Trophoblast cell (in vitro differentiated cells and primary cell): Measurements from ENCODE around the gene CDH22.
A peak's percentile ranks its signal among the peaks of the same experiment; 100 is the strongest.

Experiments
- DNase-seq, 2 donors: peaks; one replicate each; pipeline ENCODE4 v3.0.0-alpha.2; 2016
- H2AFZ ChIP-seq: 2 replicates; pipeline ENCODE4 v1.6.1; 2013; ENCODE audit warnings: low read length, moderate library complexity, mild to moderate bottlenecking; ENCODE audit not compliant: insufficient read depth, poor library complexity
- H2AK5ac ChIP-seq: 2 replicates; pipeline ENCODE4 v1.6.1; 2013; ENCODE audit warnings: mild to moderate bottlenecking, low read length
- H2BK120ac ChIP-seq: 2 replicates; pipeline ENCODE4 v1.6.1; 2013; ENCODE audit warnings: low read length, mild to moderate bottlenecking, moderate library complexity; ENCODE audit not compliant: insufficient read depth, poor library complexity
- H2BK12ac ChIP-seq: 2 replicates; pipeline ENCODE4 v1.6.1; 2013; ENCODE audit warnings: mild to moderate bottlenecking, low read length, moderate library complexity
- H2BK5ac ChIP-seq: 2 replicates; pipeline ENCODE4 v1.6.1; 2013; ENCODE audit warnings: low read length, low read depth, moderate library complexity, mild to moderate bottlenecking; ENCODE audit not compliant: poor library complexity
- H3K14ac ChIP-seq: 2 replicates; pipeline ENCODE4 v1.6.1; 2013; ENCODE audit warnings: mild to moderate bottlenecking, low read length
- H3K18ac ChIP-seq: 2 replicates; pipeline ENCODE4 v1.6.1; 2013; ENCODE audit warnings: mild to moderate bottlenecking, low read length
- H3K23ac ChIP-seq: 2 replicates; pipeline ENCODE4 v1.6.1; 2013; ENCODE audit warnings: low read length
- H3K27ac ChIP-seq: 2 replicates; pipeline ENCODE4 v1.5.1; 2013; ENCODE audit warnings: low read depth, mild to moderate bottlenecking, inconsistent platforms, low read length, moderate library complexity
- H3K27me3 ChIP-seq: 2 replicates; pipeline ENCODE4 v1.6.1; 2013; ENCODE audit warnings: inconsistent platforms, mild to moderate bottlenecking, low read length, moderate library complexity; ENCODE audit not compliant: insufficient read depth
- H3K36me3 ChIP-seq, 2 experiments: 1 replicate in 1 of 2; 2 replicates in 1 of 2; pipeline ENCODE4 v1.6.1; 2013; ENCODE audit warnings: low read length in 2 of 2, mild to moderate bottlenecking in 2 of 2, moderate library complexity in 1 of 2; ENCODE audit not compliant: insufficient read depth in 2 of 2, control insufficient read depth in 1 of 2
- H3K4ac ChIP-seq: 2 replicates; pipeline ENCODE4 v1.6.1; 2013; ENCODE audit warnings: low read depth, mild to moderate bottlenecking, low read length, moderate library complexity
- H3K4me1 ChIP-seq, 2 experiments: 1 replicate in 1 of 2; 2 replicates in 1 of 2; pipeline ENCODE4 v1.6.1; 2013; ENCODE audit warnings: low read length in 2 of 2, mild to moderate bottlenecking in 2 of 2, moderate library complexity in 1 of 2; ENCODE audit not compliant: insufficient read depth in 2 of 2, control insufficient read depth in 1 of 2
- H3K4me2 ChIP-seq: 2 replicates; pipeline ENCODE4 v1.6.1; 2013; ENCODE audit warnings: inconsistent platforms, mild to moderate bottlenecking, low read length, moderate library complexity
- H3K4me3 ChIP-seq: 2 replicates; pipeline ENCODE4 v1.5.1; 2013; ENCODE audit warnings: mild to moderate bottlenecking, low read depth, low read length, inconsistent platforms
- H3K79me1 ChIP-seq: one replicate; pipeline ENCODE4 v1.6.1; 2013; ENCODE audit warnings: low read length
- H3K79me2 ChIP-seq: 2 replicates; pipeline ENCODE4 v1.6.1; 2013; ENCODE audit warnings: low read length, mild to moderate bottlenecking; ENCODE audit not compliant: control insufficient read depth, insufficient read depth, poor library complexity
- H3K9ac ChIP-seq: 2 replicates; pipeline ENCODE4 v1.6.1; 2013; ENCODE audit warnings: mild to moderate bottlenecking, low read length
- H3K9me3 ChIP-seq: 2 replicates; pipeline ENCODE4 v1.6.1; 2013; ENCODE audit warnings: low read depth, mild to moderate bottlenecking, control low read depth, inconsistent platforms, low read length; ENCODE audit not compliant: insufficient read depth
- H4K12ac ChIP-seq: 2 replicates; pipeline ENCODE4 v1.6.1; 2013; ENCODE audit warnings: low read depth, mild to moderate bottlenecking, low read length, moderate library complexity
- H4K8ac ChIP-seq: 2 replicates; pipeline ENCODE4 v1.6.1; 2013; ENCODE audit warnings: low read depth, mild to moderate bottlenecking, low read length, moderate library complexity
- H4K91ac ChIP-seq: one replicate; pipeline ENCODE4 v1.6.1; 2013; ENCODE audit warnings: low read depth, mild to moderate bottlenecking, low read length, moderate library complexity
- WGBS: extraction: QIAGEN DNeasy Blood & Tissue Kit; methylation state at CpG from one replicate; pipeline ENCODE4 v1.1.7; 2013; ENCODE audit warnings: missing lambda C conversion rate; ENCODE audit not compliant: insufficient read length, insufficient coverage; ENCODE audit errors: extremely low coverage; 5-methylcytosine and 5-hydroxymethylcytosine counted together

CDH22 gene

DNA sequence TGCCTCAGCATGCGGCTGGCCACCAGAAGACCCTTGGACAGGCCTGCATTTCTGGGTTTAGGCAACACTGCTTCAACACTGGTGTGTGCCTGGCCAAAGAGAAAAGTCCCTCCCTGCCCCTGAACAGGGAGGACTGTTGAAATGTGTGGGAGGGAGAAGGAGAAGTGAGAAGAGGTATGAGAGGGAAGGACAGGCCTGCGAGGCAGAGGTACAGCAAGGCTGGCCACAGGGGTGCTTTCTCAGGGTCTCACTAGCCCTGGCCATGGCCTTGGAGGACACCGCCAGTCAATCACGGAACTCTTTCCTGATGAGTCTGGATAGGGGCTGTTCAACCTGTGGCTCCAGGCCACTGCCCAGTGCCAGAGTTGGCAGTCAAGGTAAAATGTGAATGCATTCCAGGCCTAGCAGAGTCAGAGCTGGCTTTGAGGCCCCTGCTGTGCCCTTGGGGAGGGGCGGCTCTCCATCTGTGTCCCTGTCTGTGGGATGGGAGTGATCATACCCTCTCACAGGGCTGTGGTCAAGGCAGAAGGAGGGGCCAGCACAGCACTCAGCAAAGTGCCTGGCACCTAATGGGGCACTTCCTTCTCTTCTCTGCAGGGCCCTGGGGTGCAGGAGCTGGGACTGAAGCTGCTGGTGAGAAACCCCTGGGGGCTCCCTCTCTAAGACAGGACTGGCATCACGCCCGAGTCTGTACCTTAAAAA is 43.2 kb upstream of the CDH22 start:
- Histone ChIP-seq H2BK120ac (no peak overlapping the region), H3K4me3 (no peak overlapping the region), H3K36me3 (peaks cover 24 to 27% of the 10 kb centered on the region in 2 experiments), H3K9ac (no peak overlapping the region), H3K9me3 (no peaks in the 10 kb centered on the region), H4K12ac (no peak overlapping the region), H2AFZ (no peak overlapping the region), H4K8ac (no peak overlapping the region), H3K18ac (no peak overlapping the region), H3K14ac (no peak overlapping the region), H2BK12ac (no peak overlapping the region), H3K4ac (no peak overlapping the region), H3K23ac (no peak overlapping the region), H3K79me1 (peaks cover 6% of the 10 kb centered on the region), H3K27me3 (no peaks in the 10 kb centered on the region), H3K79me2 (no peaks in the 10 kb centered on the region), H4K91ac (no peak overlapping the region), H3K4me1 (peaks cover 9 to 14% of the 10 kb centered on the region in 2 experiments), H2AK5ac (no peak overlapping the region), H3K27ac (no peak overlapping the region), H2BK5ac (no peak overlapping the region), H3K4me2 (no peak overlapping the region)
- DNase-seq: no peak
- WGBS: no CpG with 5 or more reads among the region's 7 CpGs

DNA sequence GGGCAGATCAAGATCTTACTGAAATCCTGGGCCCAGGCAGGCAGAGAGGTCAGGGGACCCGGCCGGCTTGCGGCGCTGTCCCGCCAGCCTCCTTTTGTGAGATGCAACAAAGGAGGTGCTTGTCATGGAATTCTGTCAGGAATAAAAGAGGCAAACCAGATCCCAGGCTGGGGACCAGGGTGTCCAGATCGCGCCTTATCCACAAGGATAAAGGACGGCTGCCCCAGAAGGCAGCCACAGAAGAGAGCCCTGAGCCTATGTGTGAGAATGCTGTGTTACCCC is 42.6 kb upstream of the CDH22 start:
- no peaks in the 10 kb centered on the region for H3K79me2 ChIP-seq
- no peak overlapping the region for H4K91ac ChIP-seq
- no peak overlapping the region for H3K4me2 ChIP-seq
- H2BK5ac ChIP-seq: no peak overlapping the region
- no peak overlapping the region for H3K4ac ChIP-seq
- peak overlapping the region; percentile 15 for H4K8ac ChIP-seq
- H3K23ac ChIP-seq: no peak overlapping the region
- peak overlapping the region; percentile 43 for H4K12ac ChIP-seq
- peak overlapping the region; percentile 7 for H3K27ac ChIP-seq
- H3K79me1 ChIP-seq: peaks cover 6% of the 10 kb centered on the region
- H3K36me3 ChIP-seq: peaks cover 18 to 21% of the 10 kb centered on the region in 2 experiments
- no peak overlapping the region for H3K4me3 ChIP-seq
- no peak overlapping the region for H3K9ac ChIP-seq
- no peak overlapping the region for H2AFZ ChIP-seq
- H3K9me3 ChIP-seq: no peaks in the 10 kb centered on the region
- no peak overlapping the region for H3K18ac ChIP-seq
- DNase-seq: no peak
- H3K4me1 ChIP-seq: peaks cover 9 to 12% of the 10 kb centered on the region in 2 experiments
- H2BK12ac ChIP-seq: no peak overlapping the region
- H3K14ac ChIP-seq: no peak overlapping the region
- H2AK5ac ChIP-seq: no peak overlapping the region
- no peak overlapping the region for H2BK120ac ChIP-seq
- H3K27me3 ChIP-seq: no peaks in the 10 kb centered on the region
- no CpG with 5 or more reads among the region's 8 CpGs for WGBS

DNA sequence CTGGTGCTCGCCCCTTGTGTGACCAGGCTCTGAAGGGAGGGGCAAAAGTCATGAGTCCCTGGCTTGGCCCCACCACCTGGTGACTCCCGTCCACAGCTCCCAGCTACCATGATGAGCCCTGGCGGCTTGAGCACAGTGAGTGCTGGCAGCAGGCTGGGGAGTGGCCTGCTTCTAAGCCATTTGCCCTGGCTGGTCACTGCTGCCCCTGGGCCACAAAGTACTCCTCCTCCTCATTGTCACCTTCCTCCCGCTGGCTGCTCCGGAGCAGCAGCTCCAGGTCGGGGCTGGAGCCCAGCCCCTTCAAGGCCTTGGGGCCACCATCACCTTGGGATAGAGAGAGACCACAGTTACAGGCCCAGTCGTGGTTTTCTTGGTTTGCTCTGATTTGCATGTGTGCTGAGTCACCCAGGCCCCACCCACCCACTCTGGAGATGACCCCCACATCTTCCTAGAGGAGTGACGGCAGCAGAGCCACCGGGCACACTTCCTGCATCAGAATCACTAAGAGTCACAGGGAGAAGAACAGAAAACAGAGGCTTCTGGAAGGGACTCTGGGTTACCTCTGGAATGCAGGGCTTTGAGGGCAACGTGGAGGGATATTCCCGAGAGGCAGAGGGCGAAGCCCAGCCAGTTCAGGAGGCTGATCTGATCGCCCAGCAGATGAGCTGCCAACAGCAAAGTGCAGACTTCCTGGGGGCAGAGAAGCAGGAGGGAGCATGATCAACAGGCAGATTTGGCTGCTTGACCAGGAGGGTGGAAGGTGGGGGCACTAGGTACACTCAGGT is 42.1 kb upstream of the CDH22 start:
- H3K4me2 ChIP-seq: no peak overlapping the region
- H4K8ac ChIP-seq: peak overlapping the region; percentile 18
- H3K27me3 ChIP-seq: no peaks in the 10 kb centered on the region
- no CpG with 5 or more reads among the region's 13 CpGs for WGBS
- H3K4me1 ChIP-seq: peaks cover 9 to 12% of the 10 kb centered on the region in 2 experiments
- H4K91ac ChIP-seq: peak overlapping the region; percentile 11
- peak overlapping the region; percentile 43 for H4K12ac ChIP-seq
- H3K4ac ChIP-seq: no peak overlapping the region
- H3K23ac ChIP-seq: no peak overlapping the region
- no peaks in the 10 kb centered on the region for H3K79me2 ChIP-seq
- H3K9ac ChIP-seq: no peak overlapping the region
- no peak overlapping the region for H3K14ac ChIP-seq
- no peak overlapping the region for H2BK5ac ChIP-seq
- H3K9me3 ChIP-seq: no peaks in the 10 kb centered on the region
- no peak overlapping the region for H2BK12ac ChIP-seq
- H2AK5ac ChIP-seq: no peak overlapping the region
- peaks cover 17 to 19% of the 10 kb centered on the region in 2 experiments for H3K36me3 ChIP-seq
- no peak overlapping the region for H2AFZ ChIP-seq
- no peak overlapping the region for H3K18ac ChIP-seq
- H3K27ac ChIP-seq: peak overlapping the region; percentile 7
- H2BK120ac ChIP-seq: no peak overlapping the region
- H3K79me1 ChIP-seq: peaks cover 6% of the 10 kb centered on the region
- no peak overlapping the region for H3K4me3 ChIP-seq
- no peak for DNase-seq

DNA sequence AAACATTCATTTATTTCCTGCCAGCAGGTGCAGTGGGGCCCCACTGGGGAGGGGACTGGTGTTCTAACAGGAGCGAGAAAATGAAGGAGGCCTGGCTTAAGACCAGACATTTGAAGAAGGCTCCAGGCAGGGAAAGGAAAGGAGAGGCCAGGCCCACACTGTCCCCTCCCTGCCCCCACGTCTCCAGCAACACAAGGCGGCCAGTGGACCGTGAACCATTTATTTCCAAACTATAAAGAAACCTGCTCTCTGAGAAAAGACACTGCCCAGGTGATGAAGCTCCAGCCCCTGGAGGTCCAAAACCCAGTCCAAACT is 41.4 kb upstream of the CDH22 start:
- no peaks in the 10 kb centered on the region for H3K9me3 ChIP-seq
- H3K79me2 ChIP-seq: no peaks in the 10 kb centered on the region
- H3K4me3 ChIP-seq: no peak overlapping the region
- no peak overlapping the region for H4K8ac ChIP-seq
- H2AK5ac ChIP-seq: no peak overlapping the region
- no peak overlapping the region for H3K18ac ChIP-seq
- no peak overlapping the region for H2BK5ac ChIP-seq
- no peak overlapping the region for H3K4ac ChIP-seq
- peak overlapping the region; percentile 6 for H3K27ac ChIP-seq
- no peak overlapping the region for H2BK120ac ChIP-seq
- H2BK12ac ChIP-seq: no peak overlapping the region
- no peak overlapping the region for H4K91ac ChIP-seq
- no peak overlapping the region for H3K4me2 ChIP-seq
- DNase-seq: no peak
- no CpG with 5 or more reads among the region's 4 CpGs for WGBS
- H3K9ac ChIP-seq: no peak overlapping the region
- H3K36me3 ChIP-seq: peaks cover 11 to 12% of the 10 kb centered on the region in 2 experiments
- peaks cover 6% of the 10 kb centered on the region for H3K79me1 ChIP-seq
- H3K4me1 ChIP-seq: peaks cover 9 to 12% of the 10 kb centered on the region in 2 experiments
- H3K23ac ChIP-seq: no peak overlapping the region
- no peak overlapping the region for H2AFZ ChIP-seq
- H4K12ac ChIP-seq: no peak overlapping the region
- H3K27me3 ChIP-seq: no peaks in the 10 kb centered on the region
- no peak overlapping the region for H3K14ac ChIP-seq
